ENCODE measurements around the gene ACMSD.
"Not testable (repeated sequence)": the region's sequence is repeated elsewhere in the genome, so short reads cannot be mapped to it uniquely, and the experiment has no call there.

The ACMSD gene

GRCh38 chr2:134852518-134852917 lies 14.1 kb downstream of the ACMSD start:
- no peak for DNase-seq

GRCh38 chr2:134855709-134856108 lies 17.3 kb downstream of the ACMSD start:
- no peak for DNase-seq

GRCh38 chr2:134858245-134858644 lies 19.8 kb downstream of the ACMSD start:
- DNase-seq, result no peak

GRCh38 chr2:134861173-134861572 lies 22.8 kb downstream of the ACMSD start:
- no peak for DNase-seq

- no peak for DNase-seq
Measured at GRCh38 chr2:134862069-134862468, 23.7 kb downstream of the ACMSD start.

- DNase-seq, result no peak
Measured at GRCh38 chr2:134862674-134863073, 24.3 kb downstream of the ACMSD start.

- DNase-seq, result no peak
Measured at GRCh38 chr2:134863446-134863845, 25.0 kb downstream of the ACMSD start.

- DNase-seq, result no peak
Measured at GRCh38 chr2:134865067-134865787, 26.8 kb downstream of the ACMSD start.

- DNase-seq, result no peak
Measured at GRCh38 chr2:134866498-134867099, 28.2 kb downstream of the ACMSD start.

- DNase-seq, result peak; percentile 60
Measured at GRCh38 chr2:134869946-134870736, 31.7 kb downstream of the ACMSD start.

- DNase-seq, result no peak
Measured at GRCh38 chr2:134873152-134873551, 34.7 kb downstream of the ACMSD start.

- DNase-seq, result no peak
Measured at GRCh38 chr2:134875309-134875708, 36.9 kb downstream of the ACMSD start.

GRCh38 chr2:134882773-134883172 lies 44.4 kb downstream of the ACMSD start:
- no peak for DNase-seq

- no peak for DNase-seq
Measured at GRCh38 chr2:134883552-134884293, 45.3 kb downstream of the ACMSD start.

GRCh38 chr2:134884435-134884834 lies 46.0 kb downstream of the ACMSD start:
- no peak for DNase-seq

- no peak for DNase-seq
Measured at GRCh38 chr2:134892282-134893035, 54.0 kb downstream of the ACMSD start.

GRCh38 chr2:134897932-134898331 lies 59.5 kb downstream of the ACMSD start:
- no peak for DNase-seq

GRCh38 chr2:134899204-134899603 lies 60.8 kb downstream of the ACMSD start:
- DNase-seq, result no peak

- DNase-seq, result no peak
Measured at GRCh38 chr2:134900151-134900550, 61.7 kb downstream of the ACMSD start.

GRCh38 chr2:134903701-134904100 lies 65.3 kb downstream of the ACMSD start:
- not testable (repeated sequence) for DNase-seq

- no peak for DNase-seq
Measured at GRCh38 chr2:134905168-134905567, 66.8 kb downstream of the ACMSD start.

GRCh38 chr2:134906726-134907125 lies 68.3 kb downstream of the ACMSD start:
- no peak for DNase-seq

All from right hindlimb (tissue), 1 donor.